ENCODE measurements around the gene FHAD1.

FHAD1 gene

DNA sequence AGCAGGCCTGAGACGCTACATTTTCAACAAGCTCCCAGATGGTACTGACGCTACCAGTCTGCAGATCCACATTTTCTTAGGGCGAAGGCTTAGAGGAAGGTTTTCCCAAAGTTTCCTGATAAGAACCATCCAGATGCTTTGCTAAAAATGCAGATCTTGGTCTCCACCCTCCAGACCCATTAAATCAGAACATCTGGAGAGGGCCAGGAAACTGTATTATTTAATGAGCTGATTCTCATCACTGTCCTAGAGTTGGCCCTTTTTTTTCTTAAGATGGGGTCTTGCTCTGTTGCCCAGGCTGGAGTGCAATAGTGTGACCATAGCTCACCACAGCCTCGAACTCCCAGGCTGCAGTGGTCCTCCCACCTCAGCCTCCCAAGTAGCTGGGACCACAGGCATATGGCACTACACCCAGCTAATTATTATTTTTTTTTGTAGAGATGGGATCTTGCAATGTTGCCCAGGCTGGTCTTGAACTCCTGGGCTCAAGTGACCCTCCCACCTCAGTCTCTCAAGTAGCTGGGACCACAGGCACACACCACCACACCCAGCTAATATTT, 95.5 kb downstream of the FHAD1 start:
- Histone ChIP-seq H3K4me3 (ENCODE audit: low read depth, low read length) (no peak overlapping the region), H3K4me1 (ENCODE audit: control insufficient read depth, insufficient read depth, low read length) (peaks cover 5% of the 10 kb centered on the region; the same call in 1 of the 2 replicates), H3K36me3 (ENCODE audit: control insufficient read depth, insufficient read depth, low read length) (no peaks in the 10 kb centered on the region), H3K9ac (ENCODE audit: low read length) (no peak overlapping the region), H3K27me3 (ENCODE audit: control insufficient read depth, insufficient read depth, low read length) (no peaks in the 10 kb centered on the region; the same call in 1 of the 2 replicates), H3K9me3 (ENCODE audit: control insufficient read depth, insufficient read depth, low read depth, low read length) (peaks cover 9% of the 10 kb centered on the region; the same call in 1 of the 2 replicates), H3K27ac (ENCODE audit: low read depth, low read length) (no peak overlapping the region)

DNA sequence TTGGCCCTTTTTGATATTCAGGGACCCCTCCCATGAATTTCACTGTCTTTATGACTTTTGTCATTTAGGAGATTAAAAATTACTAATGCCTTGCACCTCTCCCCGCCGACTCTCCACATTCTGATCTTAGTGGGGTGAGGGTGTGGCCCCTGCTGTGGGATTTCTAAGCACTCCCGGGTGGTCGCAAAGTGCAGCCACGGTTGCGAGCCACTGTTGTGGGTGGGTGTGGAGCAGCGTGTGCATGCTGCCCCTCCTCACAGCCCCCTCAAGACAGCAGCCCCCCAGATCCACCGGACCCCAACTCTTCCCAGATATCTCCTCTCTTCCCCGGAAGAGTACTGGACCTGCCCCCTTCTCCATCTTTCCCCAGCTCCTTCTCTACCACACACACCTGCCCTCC, 96.1 kb downstream of the FHAD1 start:
- no peaks in the 10 kb centered on the region for H3K36me3 ChIP-seq (ENCODE audit: control insufficient read depth, insufficient read depth, low read length)
- H3K27me3 ChIP-seq (ENCODE audit: control insufficient read depth, insufficient read depth, low read length): no peaks in the 10 kb centered on the region; the same call in 1 of the 2 replicates
- H3K9ac ChIP-seq (ENCODE audit: low read length): no peak overlapping the region
- no peak overlapping the region for H3K27ac ChIP-seq (ENCODE audit: low read depth, low read length)
- H3K4me3 ChIP-seq (ENCODE audit: low read depth, low read length): no peak overlapping the region
- peaks cover 8% of the 10 kb centered on the region; the same call in 1 of the 2 replicates for H3K9me3 ChIP-seq (ENCODE audit: control insufficient read depth, insufficient read depth, low read depth, low read length)
- H3K4me1 ChIP-seq (ENCODE audit: control insufficient read depth, insufficient read depth, low read length): peaks cover 3% of the 10 kb centered on the region; the same call in 1 of the 2 replicates

DNA sequence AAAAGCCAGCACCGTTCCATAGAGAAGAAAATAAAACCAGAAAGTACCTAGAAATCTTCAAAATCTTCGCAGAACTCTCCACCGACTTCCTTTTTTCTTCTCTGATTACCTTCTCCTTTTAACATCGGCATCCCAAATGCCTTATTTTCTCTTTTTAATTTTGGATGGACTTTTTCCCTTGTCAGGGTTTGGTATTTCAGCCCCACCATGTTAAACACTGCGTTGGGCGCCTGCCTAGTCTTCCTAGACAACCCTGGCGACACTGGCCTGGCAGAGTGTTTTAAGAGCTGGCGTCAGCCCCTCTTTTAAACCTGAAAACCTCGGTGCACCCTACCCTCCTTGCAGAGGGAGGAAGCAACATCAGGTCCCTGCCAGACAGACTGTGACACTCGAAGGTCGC, 96.7 kb downstream of the FHAD1 start:
- Histone ChIP-seq H3K9ac (ENCODE audit: low read length) (no peak overlapping the region), H3K27ac (ENCODE audit: low read depth, low read length) (no peak overlapping the region), H3K27me3 (ENCODE audit: control insufficient read depth, insufficient read depth, low read length) (no peaks in the 10 kb centered on the region; the same call in 1 of the 2 replicates), H3K4me3 (ENCODE audit: low read depth, low read length) (no peak overlapping the region), H3K9me3 (ENCODE audit: control insufficient read depth, insufficient read depth, low read depth, low read length) (peaks cover 3% of the 10 kb centered on the region; the same call in 1 of the 2 replicates), H3K36me3 (ENCODE audit: control insufficient read depth, insufficient read depth, low read length) (no peaks in the 10 kb centered on the region), H3K4me1 (ENCODE audit: control insufficient read depth, insufficient read depth, low read length) (peaks cover 3% of the 10 kb centered on the region; the same call in 1 of the 2 replicates)

DNA sequence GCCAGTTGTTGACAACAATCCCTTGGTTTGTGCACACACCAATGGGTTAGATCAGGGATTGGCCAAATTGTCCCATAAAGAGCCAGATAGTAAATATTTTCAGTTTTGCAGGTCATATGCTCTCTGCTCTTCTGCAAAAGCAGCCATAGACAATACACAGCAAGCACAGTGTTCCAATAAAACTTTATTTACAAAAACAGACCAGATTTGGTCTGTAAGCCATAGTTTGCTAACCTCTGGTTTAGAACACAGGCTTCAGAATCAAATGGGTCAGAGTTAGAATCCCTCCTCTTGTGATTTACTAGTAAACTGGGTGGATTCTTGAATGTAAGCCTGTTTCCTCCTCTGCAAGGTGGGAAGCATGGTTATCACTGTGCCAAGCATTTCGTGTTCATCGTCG, 97.4 kb downstream of the FHAD1 start:
- Histone ChIP-seq H3K36me3 (ENCODE audit: control insufficient read depth, insufficient read depth, low read length) (no peaks in the 10 kb centered on the region), H3K27me3 (ENCODE audit: control insufficient read depth, insufficient read depth, low read length) (no peaks in the 10 kb centered on the region; the same call in 1 of the 2 replicates), H3K27ac (ENCODE audit: low read depth, low read length) (no peak overlapping the region), H3K4me1 (ENCODE audit: control insufficient read depth, insufficient read depth, low read length) (peaks cover 3% of the 10 kb centered on the region; the same call in 1 of the 2 replicates), H3K9ac (ENCODE audit: low read length) (no peak overlapping the region), H3K4me3 (ENCODE audit: low read depth, low read length) (no peak overlapping the region), H3K9me3 (ENCODE audit: control insufficient read depth, insufficient read depth, low read depth, low read length) (no peaks in the 10 kb centered on the region)

DNA sequence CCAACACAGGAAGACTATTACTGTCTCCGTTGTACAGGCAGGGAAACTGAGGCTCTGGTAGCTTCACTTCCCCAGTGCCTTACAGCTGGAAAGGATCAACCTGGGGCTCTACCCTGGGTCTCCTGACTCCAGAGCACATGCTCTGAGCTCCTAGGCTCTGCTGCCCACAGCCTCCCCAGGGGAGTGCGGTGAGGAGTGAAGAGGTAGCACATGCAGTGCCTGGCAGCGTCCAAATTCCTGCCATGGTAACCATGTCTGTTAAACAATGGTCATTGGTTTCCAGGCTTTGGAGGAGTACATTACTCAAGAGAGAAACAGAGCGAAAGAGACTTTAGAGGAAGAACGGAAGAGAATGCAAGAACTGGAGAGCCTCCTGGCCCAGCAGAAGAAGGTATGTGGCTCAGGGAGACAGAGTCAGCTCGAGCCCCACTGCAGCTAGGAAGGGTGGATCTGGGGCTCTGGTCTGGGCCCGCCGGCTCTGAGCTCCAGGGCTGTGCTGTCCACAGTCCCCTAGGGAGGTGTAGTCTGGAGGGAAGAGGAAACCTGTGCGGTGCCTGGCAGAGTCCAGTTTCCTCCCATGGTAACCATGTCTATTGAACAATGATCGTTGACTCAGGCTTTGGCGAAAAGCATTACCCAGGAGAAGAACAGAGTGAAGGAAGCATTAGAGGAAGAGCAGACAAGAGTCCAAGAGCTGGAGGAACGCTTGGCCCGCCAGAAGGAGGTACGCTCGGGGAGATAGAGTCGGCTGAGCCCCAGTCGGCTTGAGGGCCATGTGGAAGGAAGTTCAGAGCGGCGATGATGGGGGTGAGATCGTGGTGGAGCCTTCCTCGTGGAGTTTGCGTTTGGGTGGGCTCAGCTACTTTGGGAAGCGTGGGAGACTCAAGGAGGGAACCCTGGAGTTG, 98.0 kb downstream of the FHAD1 start:
- Histone ChIP-seq H3K27ac (ENCODE audit: low read depth, low read length) (no peak overlapping the region), H3K4me1 (ENCODE audit: control insufficient read depth, insufficient read depth, low read length) (peaks cover 3% of the 10 kb centered on the region; the same call in 1 of the 2 replicates), H3K27me3 (ENCODE audit: control insufficient read depth, insufficient read depth, low read length) (no peaks in the 10 kb centered on the region; the same call in 1 of the 2 replicates), H3K9me3 (ENCODE audit: control insufficient read depth, insufficient read depth, low read depth, low read length) (no peaks in the 10 kb centered on the region), H3K4me3 (ENCODE audit: low read depth, low read length) (no peak overlapping the region), H3K9ac (ENCODE audit: low read length) (no peak overlapping the region), H3K36me3 (ENCODE audit: control insufficient read depth, insufficient read depth, low read length) (no peaks in the 10 kb centered on the region)

GRCh38 chr1:15345705-15346345, 98.8 kb downstream of the FHAD1 start:
- Histone ChIP-seq H3K4me3 (ENCODE audit: low read depth, low read length) (no peak overlapping the region), H3K27ac (ENCODE audit: low read depth, low read length) (no peak overlapping the region), H3K4me1 (ENCODE audit: control insufficient read depth, insufficient read depth, low read length) (peaks cover 3% of the 10 kb centered on the region; the same call in 1 of the 2 replicates), H3K27me3 (ENCODE audit: control insufficient read depth, insufficient read depth, low read length) (no peaks in the 10 kb centered on the region; the same call in 1 of the 2 replicates), H3K36me3 (ENCODE audit: control insufficient read depth, insufficient read depth, low read length) (no peaks in the 10 kb centered on the region), H3K9me3 (ENCODE audit: control insufficient read depth, insufficient read depth, low read depth, low read length) (no peaks in the 10 kb centered on the region), H3K9ac (ENCODE audit: low read length) (no peak overlapping the region)

- Histone ChIP-seq H3K9ac (ENCODE audit: low read length) (no peak overlapping the region), H3K4me3 (ENCODE audit: low read depth, low read length) (no peak overlapping the region)
Observed at GRCh38 chr1:15346346-15347030, 99.5 kb downstream of the FHAD1 start.

DNA sequence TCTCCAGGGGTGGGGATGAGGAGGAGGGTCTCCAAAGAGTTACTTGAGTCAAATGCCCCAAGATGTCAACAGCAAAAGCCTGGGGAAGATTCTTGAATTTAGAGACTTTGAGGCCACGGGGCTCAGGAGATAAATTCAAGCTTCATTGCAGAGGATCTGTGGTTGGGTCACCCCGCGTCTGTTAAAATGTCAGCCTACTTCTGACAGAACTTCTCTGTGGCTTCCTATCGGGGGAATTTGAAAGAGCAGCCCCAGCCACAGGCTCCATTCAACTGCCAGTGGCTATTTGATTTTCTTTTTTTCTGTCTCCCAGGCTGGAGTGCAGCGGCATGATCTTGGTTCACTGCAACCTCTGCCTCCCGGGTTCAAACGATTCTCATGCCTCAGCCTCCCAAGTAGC, 100.2 kb downstream of the FHAD1 start:
- Histone ChIP-seq H3K4me3 (ENCODE audit: low read depth, low read length) (no peak overlapping the region), H3K9me3 (ENCODE audit: control insufficient read depth, insufficient read depth, low read depth, low read length) (no peaks in the 10 kb centered on the region), H3K27me3 (ENCODE audit: control insufficient read depth, insufficient read depth, low read length) (no peaks in the 10 kb centered on the region; the same call in 1 of the 2 replicates), H3K4me1 (ENCODE audit: control insufficient read depth, insufficient read depth, low read length) (peaks cover 3% of the 10 kb centered on the region; the same call in 1 of the 2 replicates), H3K36me3 (ENCODE audit: control insufficient read depth, insufficient read depth, low read length) (no peaks in the 10 kb centered on the region), H3K9ac (ENCODE audit: low read length) (no peak overlapping the region), H3K27ac (ENCODE audit: low read depth, low read length) (no peak overlapping the region)

More at GRCh38 chr1:15346346-15347030, 99.5 kb downstream of the FHAD1 start:
- H3K9me3 ChIP-seq (ENCODE audit: control insufficient read depth, insufficient read depth, low read depth, low read length): no peaks in the 10 kb centered on the region
- no peaks in the 10 kb centered on the region for H3K36me3 ChIP-seq (ENCODE audit: control insufficient read depth, insufficient read depth, low read length)
- H3K4me1 ChIP-seq (ENCODE audit: control insufficient read depth, insufficient read depth, low read length): peaks cover 3% of the 10 kb centered on the region; the same call in 1 of the 2 replicates
- no peak overlapping the region for H3K27ac ChIP-seq (ENCODE audit: low read depth, low read length)
- no peaks in the 10 kb centered on the region; the same call in 1 of the 2 replicates for H3K27me3 ChIP-seq (ENCODE audit: control insufficient read depth, insufficient read depth, low read length)

DNA sequence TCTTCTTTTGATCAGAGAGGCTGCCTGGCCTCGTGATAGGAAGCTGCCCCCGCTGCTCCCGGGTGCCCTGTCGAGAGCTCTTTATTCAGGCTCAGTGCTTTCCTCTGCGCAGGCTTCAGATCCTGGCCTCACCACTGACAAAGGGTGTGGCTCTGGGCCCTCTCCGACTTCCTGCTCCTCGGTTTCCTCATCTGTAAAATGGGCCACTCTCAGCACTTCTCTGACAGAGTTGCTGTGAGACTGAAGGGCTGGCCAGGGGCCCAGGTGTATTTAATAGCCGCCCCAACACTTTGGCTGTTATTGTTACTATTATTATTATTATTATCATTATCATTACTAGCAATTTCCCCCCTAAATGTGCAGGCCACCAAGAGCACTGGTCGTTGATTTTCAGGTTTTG, 101.6 kb downstream of the FHAD1 start:
- H3K27ac ChIP-seq (ENCODE audit: low read depth, low read length): no peak overlapping the region
- H3K27me3 ChIP-seq (ENCODE audit: control insufficient read depth, insufficient read depth, low read length): no peaks in the 10 kb centered on the region; the same call in 1 of the 2 replicates
- H3K4me3 ChIP-seq (ENCODE audit: low read depth, low read length): no peak overlapping the region
- H3K9me3 ChIP-seq (ENCODE audit: control insufficient read depth, insufficient read depth, low read depth, low read length): no peaks in the 10 kb centered on the region
- H3K4me1 ChIP-seq (ENCODE audit: control insufficient read depth, insufficient read depth, low read length): peaks cover 8% of the 10 kb centered on the region; the same call in 1 of the 2 replicates
- no peaks in the 10 kb centered on the region for H3K36me3 ChIP-seq (ENCODE audit: control insufficient read depth, insufficient read depth, low read length)
- H3K9ac ChIP-seq (ENCODE audit: low read length): no peak overlapping the region

DNA sequence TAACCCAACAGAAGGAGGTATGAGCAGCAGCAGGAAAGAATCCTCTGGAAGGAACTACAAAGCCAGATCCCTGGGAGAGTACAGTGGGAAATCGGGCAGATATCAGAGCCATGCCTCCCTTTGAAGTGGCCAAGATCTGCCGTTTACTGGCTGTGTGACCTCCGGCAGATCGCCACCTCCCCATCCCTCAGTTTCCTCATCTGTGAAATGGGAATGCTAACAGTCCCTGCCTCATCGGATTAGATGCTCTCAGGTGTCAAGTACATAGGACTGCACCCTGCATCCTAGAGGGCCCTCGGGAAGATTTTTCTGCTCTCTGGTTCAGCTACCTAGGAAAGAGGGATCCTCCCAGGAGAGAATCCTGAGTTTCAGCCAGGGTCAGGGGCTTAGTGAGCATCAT, 102.1 kb downstream of the FHAD1 start:
- H3K9me3 ChIP-seq (ENCODE audit: control insufficient read depth, insufficient read depth, low read depth, low read length): no peaks in the 10 kb centered on the region
- H3K9ac ChIP-seq (ENCODE audit: low read length): no peak overlapping the region
- no peak overlapping the region for H3K4me3 ChIP-seq (ENCODE audit: low read depth, low read length)
- H3K27ac ChIP-seq (ENCODE audit: low read depth, low read length): no peak overlapping the region
- no peaks in the 10 kb centered on the region; the same call in 1 of the 2 replicates for H3K27me3 ChIP-seq (ENCODE audit: control insufficient read depth, insufficient read depth, low read length)
- H3K4me1 ChIP-seq (ENCODE audit: control insufficient read depth, insufficient read depth, low read length): peaks cover 8% of the 10 kb centered on the region; the same call in 1 of the 2 replicates
- no peaks in the 10 kb centered on the region for H3K36me3 ChIP-seq (ENCODE audit: control insufficient read depth, insufficient read depth, low read length)

Measured in HUES6 (cell line).